Panc1 (cell line): ENCODE data around the gene PRODH2. TPM values are rescaled to one million over a fixed set of nuclear protein-coding genes. Genes with fewer than 3 reads are reported as not detected.

Source experiments
- ATAC-seq: fragments of 200-7000 bp; cut with Tn5 transposase; 2 replicates; pipeline ENCODE4 v1.9.1; 2020; ENCODE audit warnings: mild to moderate bottlenecking, moderate library complexity
- BruUV-seq: library from RNA; stranded (reverse); fragments of 400-500 nt; replicated peaks from 2 replicates; lab custom pipeline; 2021; lab: Mats Ljungman, UMichigan
- CTCF ChIA-PET: fragments of 300-600 bp; sonication (Branson Sonifier 250); formaldehyde crosslinking; loops from one replicate; lab custom pipeline; 2022; ENCODE audit warnings: antibody characterized with exemption; lab: Charles Lee
- POLR2A ChIA-PET: fragments of 300-600 bp; sonication (Branson Sonifier 250); formaldehyde crosslinking; loops from one replicate; lab custom pipeline; 2022; ENCODE audit warnings: antibody characterized with exemption; lab: Charles Lee
- DNase-seq: peaks from one replicate; pipeline ENCODE4 v3.0.0-alpha.2; 2010; ENCODE audit warnings: low read depth, low spot score
- H3K27ac ChIP-seq: 2 replicates; pipeline ENCODE4 v1.5.1; 2011; ENCODE audit warnings: mild to moderate bottlenecking, low read length, inconsistent platforms
- H3K27me3 ChIP-seq: fragments of 200-500 bp; sonication (Bioruptor generic); 2 replicates; pipeline ENCODE4 v1.6.0; 2014; ENCODE audit warnings: low read length, inconsistent platforms; ENCODE audit not compliant: control insufficient read depth, insufficient read depth
- H3K36me3 ChIP-seq: fragments of 200-500 bp; sonication (Bioruptor generic); 2 replicates; pipeline ENCODE4 v1.5.1; 2014; ENCODE audit warnings: inconsistent platforms, mild to moderate bottlenecking, low read length, moderate library complexity; ENCODE audit not compliant: control insufficient read depth, insufficient read depth
- H3K4me1 ChIP-seq: 2 replicates; pipeline ENCODE4 v1.5.1; 2011; ENCODE audit warnings: inconsistent platforms, mild to moderate bottlenecking, low read length, moderate library complexity; ENCODE audit not compliant: control insufficient read depth, insufficient read depth
- H3K4me3 ChIP-seq, 2 experiments: 2 replicates each; pipeline ENCODE4 v1.5.1; 2011 to 2012; ENCODE audit warnings: low read depth in 2 of 2, low read length in 2 of 2, mild to moderate bottlenecking in 2 of 2, inconsistent platforms in 1 of 2, moderate library complexity in 1 of 2
- H3K9me3 ChIP-seq: fragments of 200-500 bp; sonication (Bioruptor generic); 2 replicates; pipeline ENCODE4 v1.5.1; 2014; ENCODE audit warnings: low read depth, mild to moderate bottlenecking, inconsistent platforms, low read length, moderate library complexity; ENCODE audit not compliant: control insufficient read depth, insufficient read depth
- CTCF ChIP-seq: fragments of 450-650 bp; IDR thresholded peaks from 2 replicates; pipeline ENCODE4 v1.5.1; 2017; ENCODE audit warnings: mild to moderate bottlenecking
- POLR2AphosphoS5 ChIP-seq: IDR thresholded peaks from 2 replicates; pipeline ENCODE4 v1.6.1; 2012; ENCODE audit warnings: mild to moderate bottlenecking, low read depth, low read length, moderate library complexity
- REST ChIP-seq, 2 experiments: IDR thresholded peaks; 2 replicates each; pipeline ENCODE4 v1.6.1; 2011 to 2012; ENCODE audit warnings: low read depth in 2 of 2, control low read depth in 1 of 2, low read length in 1 of 2, mild to moderate bottlenecking in 1 of 2, moderate library complexity in 1 of 2; ENCODE audit not compliant: insufficient read depth in 1 of 2
- SIN3A ChIP-seq: IDR thresholded peaks from 2 replicates; pipeline ENCODE4 v1.6.1; 2012; ENCODE audit warnings: low read depth, mild to moderate bottlenecking, low read length, moderate library complexity, borderline replicate concordance; ENCODE audit not compliant: insufficient read depth
- TCF7L2 ChIP-seq: IDR thresholded peaks from 2 replicates; pipeline ENCODE4 v1.6.1; 2011; ENCODE audit warnings: mild to moderate bottlenecking, low read depth, low read length, inconsistent platforms
- in situ Hi-C: cut with HindIII; loops from 2 replicates; pipeline ENCODE4 v1.10.0; 2016; ENCODE audit warnings: low sequenced_read_pairs, low pct_unique_long_range_greater_than_20kb
- intact Hi-C: fragments of 100-400 bp; cut with micrococcal nuclease; formaldehyde crosslinking; loops from one replicate; pipeline ENCODE4 v1.10.0; 2022; ENCODE audit not compliant: unreplicated experiment
- total RNA-seq: library from RNA; stranded (reverse); gene quantifications from one replicate; pipeline ENCODE4 v1.2.1, GENCODE V29; 2021; ENCODE audit not compliant: unreplicated experiment

Gene PRODH2
- total RNA-seq, 1 experiment from 2014 or later, result not detected

DNA sequence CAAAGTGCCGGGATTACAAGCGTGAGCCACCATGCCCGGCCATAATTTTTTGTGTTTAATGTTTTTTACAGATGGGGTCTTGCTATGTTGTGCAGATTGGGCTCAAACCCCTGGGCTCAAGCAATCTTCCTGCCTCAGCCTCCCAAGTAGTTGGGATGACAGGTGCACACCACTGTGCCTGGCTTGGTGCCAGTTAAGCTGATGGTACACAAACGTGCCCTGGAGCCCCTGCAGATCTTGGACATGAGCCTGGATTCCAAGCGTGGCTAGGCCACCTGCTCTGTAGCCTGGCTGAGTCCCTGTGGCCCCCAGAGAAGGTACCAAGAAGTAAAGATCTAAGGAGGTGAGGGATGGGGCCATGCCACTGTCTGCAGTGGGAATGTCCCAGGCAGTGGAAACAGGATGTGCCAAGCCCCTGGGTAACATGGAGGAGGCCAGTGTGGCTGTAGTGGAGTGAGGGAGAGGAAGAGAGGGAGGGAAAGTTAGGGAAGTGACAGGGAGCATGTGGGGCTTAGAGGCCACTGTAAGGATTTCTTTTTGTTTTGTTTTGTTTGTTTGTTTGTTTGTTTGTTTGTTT, 7.0 kb downstream of the PRODH2 start:
- ATAC-seq, result no peak
- in situ Hi-C loops (no loop called here), intact Hi-C loops (no loop called here)
- Histone ChIP-seq H3K4me3 (no peak overlapping the region), H3K9me3 (no peaks in the 10 kb centered on the region), H3K4me1 (no peaks in the 10 kb centered on the region), H3K36me3 (no peaks in the 10 kb centered on the region), H3K27ac (no peak overlapping the region), H3K27me3 (no peaks in the 10 kb centered on the region)
- no peak for DNase-seq
- TF ChIP-seq TCF7L2, result no peak
- TF ChIP-seq CTCF, result no peak
- no peak for TF ChIP-seq REST (IDR thresholded peaks at IDR 0.05; ENCODE audit: insufficient read depth in 1 of 2, low read depth in 2 of 2, low read length in 1 of 2)
- no peak for TF ChIP-seq POLR2AphosphoS5
- TF ChIP-seq SIN3A, result no peak
- ChIA-PET POLR2A (no interaction called here), CTCF (no interaction called here)
- no TSS peak for BruUV-seq

- in situ Hi-C loops (no loop called here), intact Hi-C loops (no loop called here)
- Histone ChIP-seq H3K27ac (no peak overlapping the region), H3K4me1 (no peaks in the 10 kb centered on the region), H3K36me3 (no peaks in the 10 kb centered on the region), H3K27me3 (no peaks in the 10 kb centered on the region), H3K4me3 (no peak overlapping the region), H3K9me3 (no peaks in the 10 kb centered on the region)
- no peak for TF ChIP-seq TCF7L2
- DNase-seq (no peak), ATAC-seq (no peak)
- BruUV-seq, result no TSS peak
- ChIA-PET CTCF (no interaction called here), POLR2A (interaction anchor here (0.6 kb wide), 2 partner anchors 34 to 81 kb away, joined by 4 to 5 read pairs; no protein-coding TSS in a partner anchor)
Observed at GRCh38 chr19:35801828-35802227, 10.8 kb downstream of the PRODH2 start.

- intact Hi-C loops (no loop called here), in situ Hi-C loops (no loop called here)
- H3K27me3 ChIP-seq, result no peaks in the 10 kb centered on the region
- no peak for TF ChIP-seq CTCF
- no peak for TF ChIP-seq REST (IDR thresholded peaks at IDR 0.05; ENCODE audit: insufficient read depth in 1 of 2, low read depth in 2 of 2, low read length in 1 of 2)
- TF ChIP-seq TCF7L2, result no peak
- TF ChIP-seq POLR2AphosphoS5, result no peak
- no peak for TF ChIP-seq SIN3A
- ATAC-seq, result no peak
- ChIA-PET CTCF (interaction anchor here (0.7 to 0.9 kb wide), 2 partner anchors 23 to 83 kb away, joined by 4 to 7 read pairs; no protein-coding TSS in a partner anchor), POLR2A (no interaction called here)
- H3K9me3 ChIP-seq, result no peaks in the 10 kb centered on the region
- no TSS peak for BruUV-seq
- no peaks in the 10 kb centered on the region for H3K4me1 ChIP-seq
- no peak overlapping the region for H3K4me3 ChIP-seq
- no peak for DNase-seq
- H3K36me3 ChIP-seq, result no peaks in the 10 kb centered on the region
- no peak overlapping the region for H3K27ac ChIP-seq
Observed at GRCh38 chr19:35797663-35798062, 15.0 kb downstream of the PRODH2 start.
